ENCODE results near the gene LDLRAD2. TPM values are rescaled to one million over a fixed set of nuclear protein-coding genes. Genes with fewer than 3 reads are reported as not detected.

Gene LDLRAD2, protein sequence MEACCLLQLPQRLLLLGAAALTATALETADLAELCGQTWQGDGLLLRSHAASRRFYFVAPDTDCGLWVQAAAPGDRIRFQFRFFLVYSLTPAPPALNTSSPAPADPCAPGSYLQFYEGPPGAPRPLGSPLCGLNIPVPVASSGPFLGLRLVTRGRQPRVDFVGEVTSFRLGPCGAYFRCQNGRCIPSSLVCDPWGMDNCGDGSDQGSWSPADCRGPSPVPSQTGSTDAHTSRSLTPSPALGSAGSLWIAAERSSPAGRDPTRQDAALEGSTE
- total RNA-seq = under 0.01 TPM in 1 of 2 replicates, not detected in the other

DNA sequence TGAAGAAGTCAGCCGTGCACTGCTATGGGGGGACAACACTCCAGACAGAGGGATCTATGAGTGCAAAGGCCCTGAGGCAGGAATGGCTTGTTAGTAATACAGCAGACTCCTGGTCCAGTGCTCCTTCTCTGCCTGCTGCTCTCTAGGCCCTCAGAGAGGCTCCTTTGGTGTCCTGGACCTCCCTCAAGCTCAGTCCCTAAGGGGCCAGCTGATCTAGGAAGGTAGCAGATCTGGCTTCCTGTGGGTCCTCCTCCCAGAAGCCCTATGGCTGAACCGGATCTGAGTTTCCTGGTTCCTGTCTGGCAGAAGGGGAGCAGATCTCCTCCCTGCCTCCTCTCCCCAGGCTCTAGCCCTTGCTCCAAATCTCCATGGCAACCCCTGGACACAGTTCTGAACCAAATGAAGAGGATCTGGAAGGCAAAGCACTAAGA, at the start of gene LDLRAD2:
Gene LDLRAD2, plus strand, starts transcription at position 391 of the 431 bp plus-strand sequence. CDS start 187 bp downstream, outside the sequence.

DNA sequence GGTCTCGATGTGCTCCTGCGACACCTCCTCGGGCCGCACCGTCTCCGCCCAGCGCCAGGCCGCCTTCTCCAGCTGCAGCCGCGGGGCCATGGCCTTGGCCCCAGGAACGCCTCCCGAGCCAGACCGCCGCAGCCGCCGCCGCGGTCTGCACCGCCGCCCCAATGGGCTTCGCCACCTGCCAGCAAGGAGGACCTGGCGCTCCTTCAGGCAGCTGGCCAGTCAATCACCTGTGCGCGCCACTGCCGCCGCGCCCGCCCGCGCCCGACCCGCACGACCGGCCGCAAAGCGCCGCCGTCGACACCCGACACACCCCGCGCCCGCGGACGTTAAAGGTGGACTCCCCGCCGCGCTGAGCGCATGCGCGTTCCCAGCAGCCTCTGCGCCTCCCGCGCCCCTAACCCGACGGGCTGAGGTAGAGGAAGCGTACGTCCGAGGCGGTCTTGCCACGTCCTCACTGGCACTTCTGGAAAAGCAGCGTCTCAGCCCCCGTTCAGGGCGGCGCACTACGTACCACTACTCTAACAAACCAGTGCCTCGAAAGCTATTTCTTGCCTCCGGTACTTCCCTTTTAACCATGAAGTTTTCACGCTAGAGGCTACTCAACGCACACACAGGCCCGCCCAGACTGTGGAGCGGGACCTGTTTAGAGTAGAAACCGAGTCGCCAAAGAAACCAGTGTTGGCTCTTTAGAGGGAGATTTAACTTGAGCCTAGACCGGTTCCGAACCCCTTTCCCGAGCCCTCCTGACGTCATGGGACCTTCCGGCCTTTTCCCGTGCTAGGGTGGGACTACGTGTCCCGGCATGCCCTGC, 29.0 kb upstream of the LDLRAD2 start, which contains the start of gene USP48:
Gene USP48, minus strand, starts transcription at position 282 of the 811 bp plus-strand sequence. Its CDS starts 192 bp downstream, at position 90.

Other genes with a start within 250 kb of the LDLRAD2 start
- gene RAP1GAP, start 142.9 kb upstream of the LDLRAD2 start, total RNA-seq = 0.09 and 0.18 TPM in 2 replicates
- 74.0 and 81.5 TPM in 2 replicates for gene USP48, start 29.1 kb upstream of the LDLRAD2 start, total RNA-seq
- gene HSPG2, start 125.0 kb downstream of the LDLRAD2 start, total RNA-seq = 1,121 and 1,434 TPM in 2 replicates
- 0.27 TPM in 1 of 2 replicates, not detected in the other for gene CELA3B, start 164.8 kb downstream of the LDLRAD2 start, total RNA-seq
- 0.09 TPM in 1 of 2 replicates, not detected in the other for gene CELA3A, start 189.4 kb downstream of the LDLRAD2 start, total RNA-seq
- 579 and 697 TPM in 2 replicates for gene CDC42, start 240.4 kb downstream of the LDLRAD2 start, total RNA-seq

Measured in endothelial cell of coronary artery (primary cell).